ENCODE data around the gene BCAS1. TPM values are rescaled to one million over a fixed set of nuclear protein-coding genes. Genes with fewer than 3 reads are reported as not detected.

BCAS1 gene
- total and polyA plus RNA-seq, 2 experiments from 2014 or later, result not detected

GRCh38 chr20:53898556-53898931, 171.8 kb downstream of the BCAS1 start:
- no peak for TF ChIP-seq CTCF (IDR thresholded peaks at IDR 0.05; ENCODE audit: low read depth, low read length)
- no peaks in the 10 kb centered on the region for H3K9me3 ChIP-seq (ENCODE audit: low read depth)
- no peaks in the 10 kb centered on the region for H3K27me3 ChIP-seq
- H3K36me3 ChIP-seq, result no peaks in the 10 kb centered on the region
- DNase-seq (ENCODE audit: low read depth in 1 of 2, low spot score in 1 of 2), result no peak
- no peak overlapping the region for H3K4me3 ChIP-seq
- peaks cover 18% of the 10 kb centered on the region for H3K4me1 ChIP-seq (ENCODE audit: low read depth)
- H3K27ac ChIP-seq, result no peak overlapping the region

GRCh38 chr20:53897884-53898555, 172.4 kb downstream of the BCAS1 start:
- H3K27me3 ChIP-seq, result no peaks in the 10 kb centered on the region
- H3K4me1 ChIP-seq (ENCODE audit: low read depth), result peaks cover 18% of the 10 kb centered on the region
- H3K9me3 ChIP-seq (ENCODE audit: low read depth), result no peaks in the 10 kb centered on the region
- DNase-seq (ENCODE audit: low read depth in 1 of 2, low spot score in 1 of 2), result no peak
- no peak for TF ChIP-seq CTCF (IDR thresholded peaks at IDR 0.05; ENCODE audit: low read depth, low read length)
- H3K36me3 ChIP-seq, result no peaks in the 10 kb centered on the region
- H3K4me3 ChIP-seq, result no peak overlapping the region
- no peak overlapping the region for H3K27ac ChIP-seq

DNA sequence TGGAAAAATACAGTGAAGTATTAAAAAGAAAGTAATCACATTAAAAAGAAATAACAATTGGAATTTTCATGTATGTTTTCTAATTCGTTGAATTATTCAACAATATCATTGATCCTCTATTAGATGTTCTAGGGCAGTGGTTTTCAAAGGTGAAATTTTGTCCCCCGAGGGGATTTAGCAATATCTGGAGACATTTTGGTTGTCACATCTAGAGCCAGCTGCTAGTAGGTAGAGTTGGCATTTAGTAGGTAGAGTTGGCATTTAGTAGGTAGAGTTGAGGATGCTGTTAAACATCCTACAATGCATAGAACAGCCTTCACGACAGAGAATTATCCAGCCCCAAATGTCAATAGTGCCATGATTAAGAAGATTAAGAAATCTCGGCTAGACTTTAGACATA, 173.7 kb downstream of the BCAS1 start:
- Histone ChIP-seq H3K27ac (no peak overlapping the region), H3K4me3 (no peak overlapping the region), H3K9me3 (ENCODE audit: low read depth) (no peaks in the 10 kb centered on the region)

DNA sequence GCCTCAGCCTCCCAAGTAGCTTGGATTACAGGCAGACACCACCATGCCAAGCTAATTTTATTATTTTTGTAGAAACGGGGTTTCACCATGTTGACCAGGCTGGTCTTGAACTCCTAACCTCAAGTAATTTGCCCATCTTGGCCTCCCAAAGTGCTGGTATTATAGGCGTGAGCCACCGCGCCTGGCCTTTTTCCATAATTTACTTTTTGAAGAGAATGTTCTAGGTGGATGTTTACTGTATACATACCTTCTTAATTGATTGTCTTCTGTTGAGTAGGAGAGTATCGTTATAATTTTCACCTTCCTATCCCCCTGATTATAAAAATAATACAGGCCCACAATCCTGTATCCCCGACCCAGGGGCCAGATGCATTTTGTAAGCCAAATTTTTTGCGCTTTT, 174.4 kb downstream of the BCAS1 start:
- H3K27ac ChIP-seq, result no peak overlapping the region
- H3K27me3 ChIP-seq, result no peaks in the 10 kb centered on the region
- H3K9me3 ChIP-seq (ENCODE audit: low read depth), result no peaks in the 10 kb centered on the region
- peaks cover 18% of the 10 kb centered on the region for H3K4me1 ChIP-seq (ENCODE audit: low read depth)
- no peak for TF ChIP-seq CTCF (IDR thresholded peaks at IDR 0.05; ENCODE audit: low read depth, low read length)
- H3K4me3 ChIP-seq, result no peak overlapping the region
- H3K36me3 ChIP-seq, result no peaks in the 10 kb centered on the region
- DNase-seq (ENCODE audit: low read depth in 1 of 2, low spot score in 1 of 2), result no peak

More for the DNA sequence above, 173.7 kb downstream of the BCAS1 start:
- Histone ChIP-seq H3K27me3 (no peaks in the 10 kb centered on the region), H3K4me1 (ENCODE audit: low read depth) (peaks cover 18% of the 10 kb centered on the region), H3K36me3 (no peaks in the 10 kb centered on the region)
- no peak for DNase-seq (ENCODE audit: low read depth in 1 of 2, low spot score in 1 of 2)
- TF ChIP-seq CTCF (IDR thresholded peaks at IDR 0.05; ENCODE audit: low read depth, low read length), result no peak

DNA sequence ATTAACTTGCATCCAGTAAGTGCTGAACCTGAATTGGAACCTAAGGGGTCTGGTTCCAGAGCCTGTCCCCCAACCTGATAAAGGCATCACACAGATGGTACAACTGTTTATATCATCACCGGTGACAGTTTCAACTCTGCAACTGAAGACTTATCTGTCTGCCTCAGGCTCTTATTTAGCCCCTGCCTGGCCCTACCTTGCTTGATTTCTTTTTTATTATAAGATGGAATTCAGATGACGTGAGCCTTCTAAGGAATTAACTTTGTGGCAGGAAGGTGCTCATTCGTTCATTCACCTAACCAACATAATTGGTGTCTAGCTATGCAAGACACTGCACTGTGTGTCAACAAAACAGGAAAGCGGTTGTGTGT, 175.0 kb downstream of the BCAS1 start:
- H3K4me3 ChIP-seq, result no peak overlapping the region
- H3K36me3 ChIP-seq, result no peaks in the 10 kb centered on the region
- H3K9me3 ChIP-seq (ENCODE audit: low read depth), result no peaks in the 10 kb centered on the region
- H3K4me1 ChIP-seq (ENCODE audit: low read depth), result peaks cover 12% of the 10 kb centered on the region
- no peak for TF ChIP-seq CTCF (IDR thresholded peaks at IDR 0.05; ENCODE audit: low read depth, low read length)
- DNase-seq (ENCODE audit: low read depth in 1 of 2, low spot score in 1 of 2), result no peak
- no peak overlapping the region for H3K27ac ChIP-seq
- no peaks in the 10 kb centered on the region for H3K27me3 ChIP-seq

Data from cardiac muscle cell (in vitro differentiated cells and primary cell).